ENCODE results near the gene NDUFS7. TPM values are rescaled to one million over a fixed set of nuclear protein-coding genes. Genes with fewer than 3 reads are reported as not detected.
A peak's percentile ranks its signal among the peaks of the same experiment; 100 is the strongest.

NDUFS7 gene
- total RNA-seq, 1 experiment from 2014 or later, result 83.9 TPM

GRCh38 chr19:1418496-1418775, 34.7 kb downstream of the NDUFS7 start:
- H4K20me1 ChIP-seq (ENCODE audit: control insufficient read depth, insufficient read depth, insufficient read length), result peaks cover 2% of the 10 kb centered on the region
- H3K27ac Mint-ChIP-seq, result peak overlapping the region; percentile 18 to 94 (median 34); a peak in 4 of 7 replicates

More at GRCh38 chr19:1418496-1418775, 34.7 kb downstream of the NDUFS7 start:
- no peak overlapping the region for H3K4me2 ChIP-seq (ENCODE audit: insufficient read depth, insufficient read length, low read length)
- H4K8ac ChIP-seq (replicated peaks; ENCODE audit: insufficient read length, low read depth, low read length), result no peak overlapping the region
- no peak overlapping the region for H3K9ac ChIP-seq (ENCODE audit: extremely low read depth, insufficient read length, low read length)
- H3K36me3 Mint-ChIP-seq (ENCODE audit: insufficient read depth in 1 of 3, low read depth in 3 of 3), result peaks cover 25 to 77% (median 59%) of the 10 kb centered on the region in 3 experiments
- peaks cover 0 to 2% of the 10 kb centered on the region in 2 experiments; a peak in 1 of 5 replicates for H3K9me3 Mint-ChIP-seq
- H2BK12ac ChIP-seq (ENCODE audit: insufficient read length, low read depth, low read length), result no peak overlapping the region
- H3T11ph ChIP-seq (ENCODE audit: low read length), result no peak overlapping the region
- H3K4me1 ChIP-seq (ENCODE audit: insufficient read depth, low read length), result no peaks in the 10 kb centered on the region; the same call in 1 of the 2 replicates
- peaks cover 38% of the 10 kb centered on the region; the same call in 1 of the 2 replicates for H3K79me2 ChIP-seq (ENCODE audit: insufficient read depth, low read length)
- H3K27me3 Mint-ChIP-seq (ENCODE audit: low read depth), result no peaks in the 10 kb centered on the region
- WGBS (ENCODE audit: extremely low coverage, insufficient read length, low lambda C conversion rate), result no CpG with 5 or more reads among the region's 13 CpGs
- no peak overlapping the region for H3K4ac ChIP-seq (ENCODE audit: low read depth, low read length)
- no peak overlapping the region for H3K14ac ChIP-seq (ENCODE audit: insufficient read depth, low read length)
- H3K9me3 ChIP-seq (ENCODE audit: control insufficient read depth, low read depth, low read length), result no peaks in the 10 kb centered on the region
- no peak overlapping the region for H4K5ac ChIP-seq (ENCODE audit: insufficient read length, low read depth, low read length)
- H3K23me2 ChIP-seq (ENCODE audit: insufficient read length, low read depth, low read length, poor library complexity, severe bottlenecking), result peaks cover under 1% of the 10 kb centered on the region
- no peak overlapping the region for H2BK15ac ChIP-seq (ENCODE audit: low read depth, low read length)
- peak overlapping the region in 1 of 2 experiments; percentile 52; a peak in 2 of 5 replicates for H3K4me3 Mint-ChIP-seq
- H3K4me1 Mint-ChIP-seq, result peaks cover 30 to 45% of the 10 kb centered on the region in 2 experiments
- H3K18ac ChIP-seq (ENCODE audit: insufficient read length, low read depth, low read length), result no peak overlapping the region
- H2AK5ac ChIP-seq (ENCODE audit: insufficient read length, low read length), result no peak overlapping the region
- H2BK20ac ChIP-seq (ENCODE audit: low read depth, low read length, poor library complexity, severe bottlenecking), result no peak overlapping the region
- TF ChIP-seq CTCF (conservative IDR thresholded peaks at IDR 0.05), result no peak
- no peak overlapping the region for H3K23ac ChIP-seq (ENCODE audit: insufficient read length, low read depth, low read length)
- H3K27ac ChIP-seq (ENCODE audit: insufficient read length, low read depth, low read length), result no peak overlapping the region
- DNase-seq, result no peak
- no peak overlapping the region for H2BK120ac ChIP-seq (ENCODE audit: low read depth, low read length, poor library complexity, severe bottlenecking)
- H2BK5ac ChIP-seq (ENCODE audit: insufficient read length, low read length), result no peak overlapping the region
- H4K91ac ChIP-seq (ENCODE audit: insufficient read length, low read depth, low read length), result no peak overlapping the region
- no peak overlapping the region for H2AFZ ChIP-seq (ENCODE audit: low read length)
- peaks cover 10% of the 10 kb centered on the region for H3K79me1 ChIP-seq (ENCODE audit: insufficient read depth, low read depth, low read length, poor library complexity, severe bottlenecking)
- no peaks in the 10 kb centered on the region for H3K27me3 ChIP-seq (ENCODE audit: insufficient read depth, low read length)
- no peak overlapping the region for H3K56ac ChIP-seq (ENCODE audit: insufficient read length, low read depth, low read length)
